NT2/D1 (cell line): ENCODE data around the gene AWAT2.

Experiments used
- SUZ12 ChIP-seq: IDR thresholded peaks from 2 replicates; pipeline ENCODE4 v1.6.1; 2011; ENCODE audit not compliant: insufficient read length, insufficient read depth; ENCODE audit errors: extremely low read depth
- YY1 ChIP-seq: IDR thresholded peaks from 2 replicates; pipeline ENCODE4 v1.6.1; 2011; ENCODE audit not compliant: insufficient read length, insufficient read depth
- ZNF274 ChIP-seq: IDR thresholded peaks from 2 replicates; pipeline ENCODE4 v1.6.1; 2011; ENCODE audit warnings: mild to moderate bottlenecking, low read depth, low read length

DNA sequence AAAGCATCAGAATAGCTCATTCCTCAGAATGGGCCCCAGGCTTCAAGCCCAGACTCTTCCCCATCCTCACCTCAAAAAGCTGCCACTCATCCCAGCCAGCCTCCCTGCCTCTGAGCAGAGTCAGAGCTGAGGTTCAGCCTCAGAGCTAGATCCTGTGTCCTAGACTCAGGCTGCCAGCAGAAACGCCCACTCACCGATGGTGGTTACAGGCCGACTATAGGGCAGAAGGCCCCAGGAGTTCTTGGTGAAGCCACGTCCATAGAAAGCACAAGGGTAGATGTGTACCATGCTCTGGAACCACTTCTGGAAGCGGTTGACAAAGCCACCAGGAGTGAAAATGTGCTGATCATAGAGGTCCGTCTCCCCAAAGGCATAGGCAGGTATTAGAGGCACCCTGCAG lies 7.7 kb downstream of the AWAT2 start:
- TF ChIP-seq ZNF274 (no peak), YY1 (no peak), SUZ12 (no peak)
